Liver (tissue), 9 donors: ENCODE measurements around the gene CCT6A. TPM values are rescaled to one million over a fixed set of nuclear protein-coding genes. Genes with fewer than 3 reads are reported as not detected.

Experiments
- DNase-seq: peaks from one replicate; pipeline ENCODE4 v3.0.0-alpha.2; 2017; ENCODE audit warnings: low spot score
- H3K27ac ChIP-seq, 2 donors: one replicate each; pipeline ENCODE4 v1.7.0; 2013; ENCODE audit warnings: inconsistent platforms in 2 of 2, low read length in 2 of 2, control low read depth in 1 of 2, low read depth in 1 of 2, mild to moderate bottlenecking in 1 of 2
- H3K27me3 ChIP-seq, 4 donors: one replicate each; pipeline versions ENCODE4 v1.6.1 to v1.7.0; 2013; ENCODE audit warnings: low read length in 3 of 4, inconsistent platforms in 1 of 4, mild to moderate bottlenecking in 1 of 4, moderate library complexity in 1 of 4; ENCODE audit not compliant: control insufficient read depth in 4 of 4, insufficient read depth in 4 of 4
- H3K36me3 ChIP-seq, 4 donors: one replicate each; pipeline versions ENCODE4 v1.6.1 to v1.7.0; 2013; ENCODE audit warnings: low read length in 3 of 4, mild to moderate bottlenecking in 3 of 4, low read depth in 1 of 4, moderate library complexity in 1 of 4; ENCODE audit not compliant: control insufficient read depth in 4 of 4, insufficient read depth in 3 of 4
- H3K4me1 ChIP-seq, 4 donors: one replicate each; pipeline versions ENCODE4 v1.6.1 to v1.7.0; 2013; ENCODE audit warnings: low read length in 3 of 4, mild to moderate bottlenecking in 3 of 4, moderate library complexity in 1 of 4; ENCODE audit not compliant: control insufficient read depth in 4 of 4, insufficient read depth in 4 of 4
- H3K4me3 ChIP-seq, 3 donors: one replicate each; pipeline versions ENCODE4 v1.6.1 to v1.7.0; 2013; ENCODE audit warnings: low read length in 3 of 3, control low read depth in 1 of 3, low read depth in 1 of 3, mild to moderate bottlenecking in 1 of 3
- H3K9ac ChIP-seq, 2 donors: one replicate each; pipeline ENCODE4 v1.7.0; 2013; ENCODE audit warnings: low read length in 2 of 2, mild to moderate bottlenecking in 2 of 2, moderate library complexity in 2 of 2, control low read depth in 1 of 2, low read depth in 1 of 2
- H3K9me3 ChIP-seq, 4 donors: one replicate each; pipeline versions ENCODE4 v1.6.1 to v1.7.0; 2013; ENCODE audit warnings: low read length in 3 of 4; ENCODE audit not compliant: control insufficient read depth in 4 of 4
- EGR1 ChIP-seq, 2 donors: IDR thresholded peaks; 2 replicates each; pipeline ENCODE4 v1.6.1; 2016 to 2018; ENCODE audit warnings: antibody characterized with exemption in 2 of 2, low read depth in 2 of 2
- FOXA2 ChIP-seq: IDR thresholded peaks from 2 replicates; pipeline ENCODE4 v1.6.1; 2016; ENCODE audit warnings: antibody characterized with exemption
- GABPA ChIP-seq, 2 donors: IDR thresholded peaks in 1 of 2; conservative IDR thresholded peaks in 1 of 2; 2 replicates each; pipeline ENCODE4 v1.6.1; 2016; ENCODE audit warnings: antibody characterized with exemption in 2 of 2, mild to moderate bottlenecking in 1 of 2, moderate library complexity in 1 of 2
- HNF4A ChIP-seq, 2 donors: conservative IDR thresholded peaks; 2 replicates each; pipeline ENCODE4 v1.6.1; 2016; ENCODE audit warnings: antibody characterized with exemption in 2 of 2, mild to moderate bottlenecking in 2 of 2
- HNF4G ChIP-seq: IDR thresholded peaks from 2 replicates; pipeline ENCODE4 v1.6.1; 2016; ENCODE audit warnings: antibody characterized with exemption
- JUND ChIP-seq, 2 donors: IDR thresholded peaks; 2 replicates each; pipeline ENCODE4 v1.6.1; 2016; ENCODE audit warnings: antibody characterized with exemption in 2 of 2
- MAX ChIP-seq: IDR thresholded peaks from 2 replicates; pipeline ENCODE4 v1.6.1; 2016; ENCODE audit warnings: antibody characterized with exemption
- NR2F2 ChIP-seq: IDR thresholded peaks from 2 replicates; pipeline ENCODE4 v1.6.1; 2016; ENCODE audit warnings: antibody characterized with exemption
- RAD21 ChIP-seq, 2 donors: IDR thresholded peaks; 2 replicates each; pipeline ENCODE4 v1.6.1; 2016; ENCODE audit warnings: antibody characterized with exemption in 2 of 2, mild to moderate bottlenecking in 2 of 2
- RXRA ChIP-seq, 2 donors: IDR thresholded peaks; 2 replicates each; pipeline ENCODE4 v1.6.1; 2017 to 2018; ENCODE audit warnings: antibody characterized with exemption in 2 of 2, mild to moderate bottlenecking in 1 of 2
- TAF1 ChIP-seq: conservative IDR thresholded peaks from 2 replicates; pipeline ENCODE4 v1.6.1; 2016; ENCODE audit warnings: antibody characterized with exemption, mild to moderate bottlenecking
- YY1 ChIP-seq: IDR thresholded peaks from 2 replicates; pipeline ENCODE4 v1.6.1; 2016; ENCODE audit warnings: antibody characterized with exemption, mild to moderate bottlenecking
- ZBTB33 ChIP-seq: IDR thresholded peaks from 2 replicates; pipeline ENCODE4 v1.6.1; 2016; ENCODE audit warnings: antibody characterized with exemption
- WGBS: extraction: QIAGEN DNeasy Blood & Tissue Kit; methylation state at CpG from one replicate; pipeline ENCODE4 v1.1.7; 2013; 5-methylcytosine and 5-hydroxymethylcytosine counted together
- polyA plus RNA-seq, 2 donors: library from polyadenylated mRNA; stranded (reverse) in 1 of 2; unstranded in 1 of 2; fragments of 200-250 nt in 1 of 2; fragments of >200 nt in 1 of 2; fragmentation: Nextera tagmentation in 1 of 2; extraction: Ambion mirVana in 1 of 2; gene quantifications; one replicate each; pipeline versions ENCODE4 v1.2.1 to v1.2.3, GENCODE V29; 2013 to 2015
- total RNA-seq, 2 donors: library from RNA; depleted of rRNA; stranded (reverse); fragments of >200 nt; gene quantifications; one replicate each; pipeline ENCODE4 v1.2.3, GENCODE V29; 2014
- TF ChIP-seq, protein P1 (sequence below): IDR thresholded peaks from 2 replicates; pipeline ENCODE4 v1.6.1; 2016; ENCODE audit warnings: antibody characterized with exemption, mild to moderate bottlenecking
- TF ChIP-seq, protein P2 (sequence below): IDR thresholded peaks from 2 replicates; pipeline ENCODE4 v1.6.1; 2016; ENCODE audit warnings: antibody characterized with exemption
- donor health status: healthy.
- donor health status: healthy.
- donor health status: healthy.
- donor health status: healthy.
- donor health status: healthy.

CCT6A gene
- total and polyA plus RNA-seq, 4 donors = 44.6 to 80.0 (median 49.1) TPM

GRCh38 chr7:56081626-56082340, 30.2 kb downstream of the CCT6A start:
- H3K9ac ChIP-seq = no peak overlapping the region
- 98% methylated on average over 29 of the region's 29 CpGs for WGBS
- no peak for DNase-seq

GRCh38 chr7:56083150-56083785, 31.7 kb downstream of the CCT6A start:
- no peaks in the 10 kb centered on the region for H3K9me3 ChIP-seq
- no peak for TF ChIP-seq TAF1
- TF ChIP-seq EGR1 (IDR thresholded peaks at IDR 0.05; ENCODE audit: low read depth in 2 of 2) = no peak
- TF ChIP-seq, protein P1, sequence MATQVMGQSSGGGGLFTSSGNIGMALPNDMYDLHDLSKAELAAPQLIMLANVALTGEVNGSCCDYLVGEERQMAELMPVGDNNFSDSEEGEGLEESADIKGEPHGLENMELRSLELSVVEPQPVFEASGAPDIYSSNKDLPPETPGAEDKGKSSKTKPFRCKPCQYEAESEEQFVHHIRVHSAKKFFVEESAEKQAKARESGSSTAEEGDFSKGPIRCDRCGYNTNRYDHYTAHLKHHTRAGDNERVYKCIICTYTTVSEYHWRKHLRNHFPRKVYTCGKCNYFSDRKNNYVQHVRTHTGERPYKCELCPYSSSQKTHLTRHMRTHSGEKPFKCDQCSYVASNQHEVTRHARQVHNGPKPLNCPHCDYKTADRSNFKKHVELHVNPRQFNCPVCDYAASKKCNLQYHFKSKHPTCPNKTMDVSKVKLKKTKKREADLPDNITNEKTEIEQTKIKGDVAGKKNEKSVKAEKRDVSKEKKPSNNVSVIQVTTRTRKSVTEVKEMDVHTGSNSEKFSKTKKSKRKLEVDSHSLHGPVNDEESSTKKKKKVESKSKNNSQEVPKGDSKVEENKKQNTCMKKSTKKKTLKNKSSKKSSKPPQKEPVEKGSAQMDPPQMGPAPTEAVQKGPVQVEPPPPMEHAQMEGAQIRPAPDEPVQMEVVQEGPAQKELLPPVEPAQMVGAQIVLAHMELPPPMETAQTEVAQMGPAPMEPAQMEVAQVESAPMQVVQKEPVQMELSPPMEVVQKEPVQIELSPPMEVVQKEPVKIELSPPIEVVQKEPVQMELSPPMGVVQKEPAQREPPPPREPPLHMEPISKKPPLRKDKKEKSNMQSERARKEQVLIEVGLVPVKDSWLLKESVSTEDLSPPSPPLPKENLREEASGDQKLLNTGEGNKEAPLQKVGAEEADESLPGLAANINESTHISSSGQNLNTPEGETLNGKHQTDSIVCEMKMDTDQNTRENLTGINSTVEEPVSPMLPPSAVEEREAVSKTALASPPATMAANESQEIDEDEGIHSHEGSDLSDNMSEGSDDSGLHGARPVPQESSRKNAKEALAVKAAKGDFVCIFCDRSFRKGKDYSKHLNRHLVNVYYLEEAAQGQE = no peak
- no peak for TF ChIP-seq HNF4G
- no peak for TF ChIP-seq NR2F2
- TF ChIP-seq, protein P2, sequence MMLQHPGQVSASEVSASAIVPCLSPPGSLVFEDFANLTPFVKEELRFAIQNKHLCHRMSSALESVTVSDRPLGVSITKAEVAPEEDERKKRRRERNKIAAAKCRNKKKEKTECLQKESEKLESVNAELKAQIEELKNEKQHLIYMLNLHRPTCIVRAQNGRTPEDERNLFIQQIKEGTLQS = no peak
- TF ChIP-seq ZBTB33 = no peak
- TF ChIP-seq JUND (IDR thresholded peaks at IDR 0.05) = no peak
- TF ChIP-seq YY1 = no peak
- no peak for TF ChIP-seq GABPA (IDR thresholded peaks at IDR 0.05 in 1 of 2, conservative IDR thresholded peaks at IDR 0.05 in 1 of 2)
- no peak for TF ChIP-seq RAD21 (IDR thresholded peaks at IDR 0.05)
- TF ChIP-seq FOXA2 = no peak
- no peak for TF ChIP-seq MAX
- TF ChIP-seq RXRA (IDR thresholded peaks at IDR 0.05) = no peak
- H3K4me3 ChIP-seq = no peak overlapping the region
- H3K27ac ChIP-seq = no peak overlapping the region
- H3K27me3 ChIP-seq = no peaks in the 10 kb centered on the region
- DNase-seq = no peak
- H3K9ac ChIP-seq = no peak overlapping the region
- H3K36me3 ChIP-seq = peaks cover 0 to 7% (median 4%) of the 10 kb centered on the region in 4 donors
- peaks cover 0 to 23% (median 20%) of the 10 kb centered on the region in 4 donors for H3K4me1 ChIP-seq
- WGBS = 46% methylated on average over 13 of the region's 13 CpGs

More at GRCh38 chr7:56081626-56082340, 30.2 kb downstream of the CCT6A start:
- Histone ChIP-seq H3K9me3 (no peaks in the 10 kb centered on the region), H3K36me3 (peaks cover 0 to 6% (median 3%) of the 10 kb centered on the region in 4 donors), H3K4me3 (no peak overlapping the region), H3K27ac (no peak overlapping the region), H3K27me3 (no peaks in the 10 kb centered on the region), H3K4me1 (peaks cover 0 to 25% (median 20%) of the 10 kb centered on the region in 4 donors)
- TF ChIP-seq FOXA2 (no peak), HNF4A (conservative IDR thresholded peaks at IDR 0.05) (no peak), MAX (no peak)
- TF ChIP-seq, protein P2 = no peak
- TF ChIP-seq, protein P1 = no peak
